Activated naive CD8-positive, alpha-beta T cell treated with anti-CD3 and anti-CD28 coated beads, Interleukin-2, amount 50 U/mL, for 16 hours (primary cell): ENCODE measurements around the gene TBL1Y.
"Not testable (repeated sequence)": the region's sequence is repeated elsewhere in the genome, so short reads cannot be mapped to it uniquely, and the experiment has no call there.

Source experiments
- DNase-seq: peaks from one replicate; pipeline ENCODE4 v3.0.0-alpha.2; 2020; ENCODE audit warnings: low read depth, low spot score

Gene TBL1Y

DNA sequence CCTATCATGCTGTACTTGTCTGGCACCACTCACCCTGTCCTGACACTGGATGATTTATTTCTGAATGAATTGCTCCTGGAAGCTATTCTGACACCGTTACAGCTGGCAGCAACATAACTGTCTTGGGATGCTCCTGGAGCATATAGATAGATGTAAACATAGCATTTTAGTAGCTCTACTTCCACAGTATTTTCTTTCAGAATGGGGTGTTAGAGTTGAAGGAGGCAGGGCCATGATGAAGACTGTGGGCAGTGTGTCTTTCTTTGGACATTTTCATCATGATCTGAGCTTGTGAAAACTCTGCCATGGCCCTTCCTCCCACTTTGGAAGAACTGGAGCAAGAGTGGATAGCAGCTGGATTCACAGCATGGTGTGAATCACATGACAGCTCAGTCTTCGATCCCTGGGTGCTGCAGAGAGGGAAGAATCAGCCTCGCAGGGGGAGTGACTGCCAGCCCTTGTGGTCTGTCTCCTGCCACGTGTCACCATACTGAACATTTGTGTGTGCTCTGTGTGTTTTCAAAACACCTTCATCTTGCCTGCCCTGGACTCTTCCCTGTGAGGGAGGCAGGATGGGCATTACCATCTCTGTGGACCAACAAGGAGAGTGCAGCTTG, 61.9 kb downstream of the TBL1Y start:
- DNase-seq = no peak

DNA sequence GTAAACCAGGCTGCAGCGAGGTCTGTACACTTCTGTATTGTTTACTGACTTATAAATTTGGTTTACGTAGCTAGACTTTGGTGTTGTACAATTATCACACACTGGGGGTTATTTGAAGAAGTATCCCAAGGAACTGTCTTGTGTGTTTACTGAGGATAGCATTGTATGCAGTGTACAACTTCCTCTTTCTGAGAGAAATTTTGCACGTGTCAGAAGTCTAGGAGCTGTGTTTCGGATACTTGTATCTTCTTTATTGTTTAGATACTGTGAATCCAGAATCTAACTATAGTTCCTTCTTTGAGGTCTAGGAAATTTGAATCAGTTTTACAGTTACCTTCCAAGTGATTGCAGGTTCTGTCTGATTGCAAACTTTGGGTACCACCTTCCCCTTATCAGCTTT, 64.5 kb downstream of the TBL1Y start:
- DNase-seq = no peak

- DNase-seq = no peak
These were observed 67.3 kb downstream of the TBL1Y start for GRCh38 chrY:6977783-6978182.

- no peak for DNase-seq
These were observed 72.7 kb downstream of the TBL1Y start for GRCh38 chrY:6983221-6983620.

- no peak for DNase-seq
These were observed 77.3 kb downstream of the TBL1Y start for GRCh38 chrY:6987811-6988210.

DNA sequence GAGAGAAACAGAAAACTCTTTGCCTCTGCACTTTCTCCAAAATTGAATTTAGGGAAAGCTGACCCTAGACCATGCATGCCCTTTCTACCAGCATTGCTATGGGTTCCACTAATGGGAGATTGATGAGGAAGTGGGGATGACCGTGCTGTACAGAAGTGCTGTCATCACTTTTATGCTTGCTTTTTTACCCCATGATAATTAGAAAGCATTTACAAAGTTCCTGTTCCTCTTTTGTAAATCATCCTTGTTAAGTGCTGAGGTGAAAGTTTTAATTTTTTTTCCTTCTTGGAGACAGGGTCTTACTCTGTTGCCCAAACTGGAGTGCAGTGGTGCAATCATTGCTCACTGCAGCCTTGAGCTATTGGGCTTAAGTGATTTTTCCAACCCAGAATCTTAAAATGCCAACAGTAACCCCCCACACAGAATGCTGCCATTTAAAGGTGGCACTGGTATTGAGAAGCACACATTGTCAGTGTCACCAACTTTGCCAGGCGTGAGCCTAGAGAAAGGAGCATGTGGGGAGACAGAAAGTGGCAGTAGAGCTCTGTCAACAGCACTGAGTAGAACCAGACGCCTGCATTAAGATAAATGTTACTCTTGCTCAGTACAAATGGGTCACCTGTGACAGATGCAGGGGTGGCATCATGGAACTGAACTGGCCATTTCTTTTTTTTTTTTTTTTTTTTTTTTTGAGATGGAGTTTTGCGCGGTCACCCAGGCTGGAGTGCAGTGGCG, 79.6 kb downstream of the TBL1Y start:
- DNase-seq = no peak

DNA sequence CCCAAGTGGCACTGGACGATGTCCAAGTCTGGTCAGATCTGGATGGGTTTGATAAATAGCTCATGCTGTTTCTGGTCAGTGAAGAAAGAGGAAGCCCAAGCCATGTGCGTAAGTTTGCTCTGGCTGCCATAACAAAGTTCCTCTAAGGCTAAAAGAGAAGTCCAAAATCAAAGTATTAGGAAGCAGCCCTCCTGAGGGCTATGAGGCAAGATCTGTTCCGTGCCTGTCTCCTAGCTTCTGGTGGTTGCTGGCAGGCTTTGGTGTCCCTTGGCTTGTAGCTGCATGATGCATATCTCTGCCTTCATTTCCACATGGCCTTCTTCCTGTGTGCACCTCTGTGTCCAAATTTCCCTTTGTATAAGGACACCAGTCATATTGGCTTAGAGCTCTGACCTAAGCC, 81.5 kb downstream of the TBL1Y start:
- DNase-seq = no peak

GRCh38 chrY:6995987-6996386, 85.5 kb downstream of the TBL1Y start:
- no peak for DNase-seq

DNA sequence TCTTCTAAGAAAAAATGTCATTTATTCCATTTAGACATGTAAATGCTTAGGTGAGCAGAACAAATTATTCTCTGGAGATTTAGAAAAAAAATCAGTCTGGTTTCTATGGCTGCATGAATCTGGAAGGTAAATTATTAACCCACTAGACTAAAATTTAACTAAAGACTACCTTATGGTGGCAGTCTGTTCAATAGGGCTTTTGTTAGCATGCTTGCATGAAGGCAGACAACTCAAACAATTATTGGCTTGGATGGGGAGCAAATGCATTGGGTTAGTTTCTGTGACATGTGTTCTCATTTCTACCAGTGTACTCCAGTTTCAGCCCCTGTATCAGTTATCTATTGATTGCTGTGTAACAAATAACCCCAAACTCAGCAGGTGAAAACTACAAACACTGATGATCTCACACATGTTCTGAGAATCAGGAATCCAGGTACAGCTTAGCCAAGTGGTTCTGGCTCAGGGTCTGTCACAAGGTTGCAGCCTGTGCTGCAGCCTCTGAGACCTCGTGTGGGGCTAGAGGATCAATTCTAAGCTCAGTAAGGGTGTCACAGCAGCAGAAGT, 87.1 kb downstream of the TBL1Y start:
- DNase-seq = no peak

- no peak for DNase-seq
These were observed 89.4 kb downstream of the TBL1Y start for GRCh38 chrY:6999905-7000304.

DNA sequence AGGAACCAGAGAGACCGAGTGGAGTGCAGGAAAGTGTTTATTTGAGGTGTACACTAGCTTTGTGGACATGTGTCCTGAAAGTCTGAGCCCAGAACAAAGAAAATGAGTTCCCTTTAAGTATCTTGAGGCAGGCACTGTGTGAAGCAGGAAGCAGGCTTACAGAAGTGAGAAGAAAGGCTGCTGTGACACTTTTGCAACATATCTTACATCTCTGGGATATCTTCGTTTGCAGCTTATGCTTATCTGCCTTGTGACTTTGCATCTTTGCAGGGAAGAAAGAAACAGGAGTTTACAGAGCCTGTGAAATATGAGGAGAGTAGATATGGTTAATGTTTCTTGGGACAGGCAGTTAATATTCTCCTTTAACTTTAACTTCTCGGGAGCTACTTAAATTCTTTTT, 92.1 kb downstream of the TBL1Y start:
- DNase-seq = no peak

- no peak for DNase-seq
These were observed 97.4 kb downstream of the TBL1Y start for GRCh38 chrY:7007911-7008310.

DNA sequence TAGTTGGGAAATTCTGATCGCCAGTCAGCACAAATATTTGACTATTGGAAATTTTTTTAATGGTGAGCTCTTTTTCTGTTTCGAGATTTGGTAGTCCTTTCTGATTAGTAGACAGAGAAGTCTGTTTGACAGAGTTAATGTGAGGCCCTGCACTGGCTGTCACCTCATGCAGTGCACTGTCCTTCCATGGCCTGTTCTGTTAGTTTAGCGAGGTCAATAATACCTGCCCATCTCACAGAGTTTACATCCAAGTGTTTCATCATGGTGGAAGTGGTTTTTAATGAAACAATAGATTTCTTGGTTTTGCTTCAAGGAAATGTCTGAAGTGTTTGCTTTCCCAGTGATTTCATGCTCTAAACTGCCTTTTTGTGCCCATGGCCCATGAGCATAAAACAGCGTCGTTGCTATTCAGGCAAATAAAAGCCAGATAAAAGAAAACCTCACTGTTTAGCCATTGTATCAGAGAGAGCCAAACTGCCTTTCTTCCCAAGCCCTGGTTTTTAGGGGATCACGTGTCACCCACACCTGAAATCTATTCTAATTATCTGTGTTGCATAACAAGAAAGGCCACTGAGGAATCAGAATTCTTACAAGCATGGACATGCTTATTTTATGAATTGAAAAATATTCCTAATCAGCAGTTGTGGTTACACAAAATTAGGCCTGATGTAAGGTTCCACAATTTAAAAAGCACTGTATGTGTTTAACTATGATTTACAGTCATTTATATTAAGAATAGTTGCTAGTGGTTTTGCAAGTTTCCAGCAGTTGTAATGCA, 98.3 kb downstream of the TBL1Y start:
- no peak for DNase-seq

DNA sequence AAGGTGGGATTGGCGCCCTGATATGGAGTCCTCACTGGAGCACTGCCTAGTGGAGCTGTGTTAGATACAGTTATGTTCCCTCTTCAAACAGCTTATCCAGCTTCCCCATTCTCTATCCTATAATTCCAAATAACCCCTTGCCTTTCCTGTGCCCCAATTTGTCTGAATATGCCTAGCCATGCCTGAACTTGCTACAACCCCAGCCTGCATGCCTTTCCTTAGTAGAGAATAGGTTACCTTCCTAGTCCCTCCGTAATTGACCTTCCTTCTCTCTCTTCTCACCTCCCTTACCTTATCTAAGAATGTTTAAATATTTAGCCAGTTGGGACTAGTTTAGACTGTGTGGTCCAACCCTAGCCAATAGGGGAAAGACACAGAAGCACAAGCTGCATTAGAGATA, 102.6 kb downstream of the TBL1Y start:
- DNase-seq = no peak

DNA sequence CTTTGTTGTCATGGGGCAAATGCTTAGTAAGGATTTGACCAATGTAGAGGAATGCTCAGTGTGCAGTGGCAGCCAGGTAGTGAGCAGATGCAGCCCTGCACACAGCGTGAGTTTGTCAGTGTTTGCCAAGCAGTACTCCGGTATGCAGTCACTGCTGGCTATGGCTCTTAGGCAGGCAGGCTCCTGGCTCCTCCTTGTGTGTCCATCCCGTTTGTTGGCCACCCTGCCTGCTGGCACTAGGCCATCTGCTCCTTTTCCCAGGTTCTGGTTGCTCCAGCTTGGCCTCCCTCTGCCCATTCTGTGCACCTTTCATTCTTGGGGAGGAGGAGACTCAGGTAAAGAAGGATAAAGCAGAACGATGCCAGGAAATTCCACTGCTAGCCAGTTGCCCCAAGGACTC, 106.0 kb downstream of the TBL1Y start:
- DNase-seq = no peak

GRCh38 chrY:7017244-7018080, 107.0 kb downstream of the TBL1Y start:
- no peak for DNase-seq

DNA sequence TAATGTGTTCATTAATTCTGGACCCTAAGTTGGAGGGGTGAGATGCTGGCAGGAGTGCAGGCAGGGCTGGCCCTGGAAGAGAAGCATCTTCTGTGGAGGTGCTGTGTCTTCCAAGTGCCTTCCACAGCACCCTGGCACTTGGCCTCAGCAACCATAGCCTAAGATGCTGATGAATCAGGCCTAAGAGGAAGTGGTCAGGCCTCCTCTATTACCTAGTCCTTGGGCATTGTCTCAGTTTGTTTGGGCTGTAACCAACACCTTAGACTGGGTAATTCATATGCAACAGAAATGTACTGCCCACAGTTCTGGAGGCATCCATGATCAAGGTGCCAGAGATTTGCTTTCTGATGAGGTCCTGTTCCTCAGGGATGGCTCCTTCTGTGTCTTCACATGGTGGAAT, 128.5 kb downstream of the TBL1Y start:
- DNase-seq = no peak

- no peak for DNase-seq
These were observed 130.2 kb downstream of the TBL1Y start for GRCh38 chrY:7040662-7041061.

GRCh38 chrY:7041983-7042382, 131.5 kb downstream of the TBL1Y start:
- no peak for DNase-seq

DNA sequence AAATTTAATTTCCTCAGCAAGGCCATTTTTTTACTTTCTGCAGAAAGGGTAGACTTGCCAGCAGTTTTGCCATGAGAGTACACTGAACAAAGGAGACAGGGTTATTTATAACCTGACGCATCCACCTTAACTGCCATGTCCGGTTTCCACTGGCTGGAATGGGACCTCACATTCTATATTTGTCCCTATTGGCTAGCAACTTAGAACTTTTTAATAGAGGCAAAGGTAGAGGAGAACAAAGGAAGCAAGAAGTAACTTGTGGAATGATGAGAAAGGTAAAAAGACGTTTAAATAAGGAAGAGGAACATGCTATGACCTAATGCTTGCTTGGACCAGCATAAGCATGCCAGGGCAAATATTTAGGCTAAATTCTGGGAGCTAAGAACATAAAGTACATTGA, 142.0 kb downstream of the TBL1Y start:
- DNase-seq = not testable (repeated sequence)

DNA sequence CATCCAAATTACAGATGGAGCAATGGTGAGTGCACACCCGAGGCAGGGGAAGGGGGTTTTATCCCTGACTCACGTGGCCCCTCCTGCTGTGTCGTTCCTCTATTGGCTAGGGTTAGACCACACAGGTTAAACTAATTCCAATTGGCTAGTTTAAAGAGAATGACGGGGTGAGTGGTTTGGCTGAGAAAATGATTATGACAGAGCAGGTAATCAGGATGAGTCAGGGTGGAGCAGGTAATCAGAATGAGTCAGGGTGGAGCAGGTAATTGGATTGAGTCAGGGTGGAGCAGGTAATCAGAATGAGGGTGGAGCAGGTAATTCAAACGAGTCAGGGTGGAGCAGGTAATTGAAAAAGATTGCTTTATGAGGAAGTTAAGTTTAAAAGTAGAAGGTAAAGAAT, 146.4 kb downstream of the TBL1Y start:
- no peak for DNase-seq

DNA sequence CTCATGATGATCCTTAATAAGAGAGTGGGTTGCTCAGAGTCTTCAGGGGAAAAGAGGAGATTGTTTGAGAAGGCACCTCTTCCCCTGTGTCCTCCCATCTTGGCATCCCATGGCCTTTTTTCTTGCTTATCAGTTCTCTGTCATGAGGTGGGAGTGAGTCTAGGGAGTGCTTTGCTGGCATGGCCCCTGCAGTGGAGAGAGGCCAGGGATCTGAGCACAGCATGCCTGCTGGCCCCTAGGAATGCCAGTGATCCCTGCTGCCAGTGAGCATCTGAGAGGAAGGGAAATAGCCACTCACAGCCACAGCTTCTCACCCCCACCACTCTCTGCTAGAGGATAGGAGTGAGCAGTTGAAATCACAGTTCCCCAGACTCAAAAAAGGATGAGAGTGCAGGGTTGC, 168.2 kb downstream of the TBL1Y start:
- no peak for DNase-seq
